ENCODE results near the gene HADHA.

GRCh38 chr2:26269571-26270158 is 25.2 kb upstream of the HADHA start:
- TF ChIP-seq, protein P1, sequence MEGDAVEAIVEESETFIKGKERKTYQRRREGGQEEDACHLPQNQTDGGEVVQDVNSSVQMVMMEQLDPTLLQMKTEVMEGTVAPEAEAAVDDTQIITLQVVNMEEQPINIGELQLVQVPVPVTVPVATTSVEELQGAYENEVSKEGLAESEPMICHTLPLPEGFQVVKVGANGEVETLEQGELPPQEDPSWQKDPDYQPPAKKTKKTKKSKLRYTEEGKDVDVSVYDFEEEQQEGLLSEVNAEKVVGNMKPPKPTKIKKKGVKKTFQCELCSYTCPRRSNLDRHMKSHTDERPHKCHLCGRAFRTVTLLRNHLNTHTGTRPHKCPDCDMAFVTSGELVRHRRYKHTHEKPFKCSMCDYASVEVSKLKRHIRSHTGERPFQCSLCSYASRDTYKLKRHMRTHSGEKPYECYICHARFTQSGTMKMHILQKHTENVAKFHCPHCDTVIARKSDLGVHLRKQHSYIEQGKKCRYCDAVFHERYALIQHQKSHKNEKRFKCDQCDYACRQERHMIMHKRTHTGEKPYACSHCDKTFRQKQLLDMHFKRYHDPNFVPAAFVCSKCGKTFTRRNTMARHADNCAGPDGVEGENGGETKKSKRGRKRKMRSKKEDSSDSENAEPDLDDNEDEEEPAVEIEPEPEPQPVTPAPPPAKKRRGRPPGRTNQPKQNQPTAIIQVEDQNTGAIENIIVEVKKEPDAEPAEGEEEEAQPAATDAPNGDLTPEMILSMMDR (conservative IDR thresholded peaks at IDR 0.05 in 1 of 2, IDR thresholded peaks at IDR 0.05 in 1 of 2; ENCODE audit: low read depth in 1 of 2, low read length in 2 of 2), result no peak
- TF ChIP-seq EZH2 (IDR thresholded peaks at IDR 0.05; ENCODE audit: low read length, missing control alignments), result no peak
